HG03196 (cell line): ENCODE results near the gene TMEM63A.

Experiments used
- ATAC-seq: cut with Tn5 transposase; IDR thresholded peaks from one replicate; pipeline ENCODE4 v1.9.1; 2021; ENCODE audit not compliant: unreplicated experiment

The TMEM63A gene

GRCh38 chr1:225868631-225869330 is 13.4 kb downstream of the TMEM63A start:
- no peak for ATAC-seq

GRCh38 chr1:225866981-225867380 is 15.2 kb downstream of the TMEM63A start:
- no peak for ATAC-seq

- ATAC-seq = no peak
These were observed 15.9 kb downstream of the TMEM63A start for GRCh38 chr1:225866061-225866837.

- ATAC-seq = no peak
These were observed 16.7 kb downstream of the TMEM63A start for GRCh38 chr1:225865514-225865913.

- ATAC-seq = no peak
These were observed 19.0 kb downstream of the TMEM63A start for GRCh38 chr1:225863167-225863566.

- no peak for ATAC-seq
These were observed 19.6 kb downstream of the TMEM63A start for GRCh38 chr1:225862581-225862950.

GRCh38 chr1:225861834-225862580 is 20.2 kb downstream of the TMEM63A start:
- no peak for ATAC-seq

- ATAC-seq = no peak
These were observed 21.2 kb downstream of the TMEM63A start for GRCh38 chr1:225860876-225861441.

GRCh38 chr1:225860107-225860506 is 22.1 kb downstream of the TMEM63A start:
- ATAC-seq = no peak

GRCh38 chr1:225859151-225859550 is 23.0 kb downstream of the TMEM63A start:
- ATAC-seq = no peak

GRCh38 chr1:225857256-225857655 is 24.9 kb downstream of the TMEM63A start:
- no peak for ATAC-seq

- no peak for ATAC-seq
These were observed 26.5 kb downstream of the TMEM63A start for GRCh38 chr1:225855503-225856300.

- no peak for ATAC-seq
These were observed 28.7 kb downstream of the TMEM63A start for GRCh38 chr1:225853441-225853840.

GRCh38 chr1:225852413-225853124 is 29.6 kb downstream of the TMEM63A start:
- ATAC-seq = no peak

GRCh38 chr1:225851805-225852204 is 30.4 kb downstream of the TMEM63A start:
- ATAC-seq = peak; percentile 43

GRCh38 chr1:225850370-225850769 is 31.8 kb downstream of the TMEM63A start:
- ATAC-seq = no peak

- no peak for ATAC-seq
These were observed 32.3 kb downstream of the TMEM63A start for GRCh38 chr1:225849925-225850324.

GRCh38 chr1:225848030-225848955 is 33.9 kb downstream of the TMEM63A start:
- peak; percentile 51 for ATAC-seq

- ATAC-seq = peak; percentile 3
These were observed 34.6 kb downstream of the TMEM63A start for GRCh38 chr1:225847610-225848009.
